Cardiac fibroblast (primary cell): ENCODE results near the gene MAP3K5.

ENCODE experiments used
- DNase-seq, 2 donors: peaks; one replicate each; pipeline versions ENCODE4 v3.0.0 to v3.0.0-alpha.2; 2010; ENCODE audit warnings: low read depth in 2 of 2
- H3K4me3 ChIP-seq, 2 donors: replicated peaks in 1 of 2; 1 replicate in 1 of 2; 2 replicates in 1 of 2; pipeline ENCODE4 v1.5.1; 2011; ENCODE audit warnings: low read depth in 2 of 2, low read length in 2 of 2, mild to moderate bottlenecking in 2 of 2, moderate library complexity in 1 of 2
- TF ChIP-seq, protein P1 (sequence below): IDR thresholded peaks from one replicate; pipeline ENCODE4 v1.5.1; 2011; ENCODE audit warnings: low read depth, mild to moderate bottlenecking, low read length, inconsistent platforms

The MAP3K5 gene

DNA sequence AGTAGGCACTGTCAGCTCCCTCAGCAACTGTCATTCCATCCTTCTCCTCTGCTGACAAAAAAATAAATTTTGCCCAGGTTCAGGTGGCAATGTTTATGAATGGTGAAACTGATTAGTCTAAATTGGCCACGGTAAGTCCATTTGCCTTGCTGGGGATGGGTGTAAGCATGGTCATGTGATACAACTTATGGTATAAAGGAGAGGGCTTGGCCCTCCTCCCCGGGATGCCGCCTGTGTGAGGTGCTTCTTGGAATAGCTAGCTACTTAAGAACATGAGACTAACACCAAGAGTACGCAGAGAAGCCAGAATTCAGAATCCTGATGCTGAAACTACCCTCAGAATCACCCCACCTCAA lies 147.7 kb downstream of the MAP3K5 start:
- DNase-seq = no peak
- TF ChIP-seq, protein P1, sequence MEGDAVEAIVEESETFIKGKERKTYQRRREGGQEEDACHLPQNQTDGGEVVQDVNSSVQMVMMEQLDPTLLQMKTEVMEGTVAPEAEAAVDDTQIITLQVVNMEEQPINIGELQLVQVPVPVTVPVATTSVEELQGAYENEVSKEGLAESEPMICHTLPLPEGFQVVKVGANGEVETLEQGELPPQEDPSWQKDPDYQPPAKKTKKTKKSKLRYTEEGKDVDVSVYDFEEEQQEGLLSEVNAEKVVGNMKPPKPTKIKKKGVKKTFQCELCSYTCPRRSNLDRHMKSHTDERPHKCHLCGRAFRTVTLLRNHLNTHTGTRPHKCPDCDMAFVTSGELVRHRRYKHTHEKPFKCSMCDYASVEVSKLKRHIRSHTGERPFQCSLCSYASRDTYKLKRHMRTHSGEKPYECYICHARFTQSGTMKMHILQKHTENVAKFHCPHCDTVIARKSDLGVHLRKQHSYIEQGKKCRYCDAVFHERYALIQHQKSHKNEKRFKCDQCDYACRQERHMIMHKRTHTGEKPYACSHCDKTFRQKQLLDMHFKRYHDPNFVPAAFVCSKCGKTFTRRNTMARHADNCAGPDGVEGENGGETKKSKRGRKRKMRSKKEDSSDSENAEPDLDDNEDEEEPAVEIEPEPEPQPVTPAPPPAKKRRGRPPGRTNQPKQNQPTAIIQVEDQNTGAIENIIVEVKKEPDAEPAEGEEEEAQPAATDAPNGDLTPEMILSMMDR = no peak
- no peak overlapping the region for H3K4me3 ChIP-seq

DNA sequence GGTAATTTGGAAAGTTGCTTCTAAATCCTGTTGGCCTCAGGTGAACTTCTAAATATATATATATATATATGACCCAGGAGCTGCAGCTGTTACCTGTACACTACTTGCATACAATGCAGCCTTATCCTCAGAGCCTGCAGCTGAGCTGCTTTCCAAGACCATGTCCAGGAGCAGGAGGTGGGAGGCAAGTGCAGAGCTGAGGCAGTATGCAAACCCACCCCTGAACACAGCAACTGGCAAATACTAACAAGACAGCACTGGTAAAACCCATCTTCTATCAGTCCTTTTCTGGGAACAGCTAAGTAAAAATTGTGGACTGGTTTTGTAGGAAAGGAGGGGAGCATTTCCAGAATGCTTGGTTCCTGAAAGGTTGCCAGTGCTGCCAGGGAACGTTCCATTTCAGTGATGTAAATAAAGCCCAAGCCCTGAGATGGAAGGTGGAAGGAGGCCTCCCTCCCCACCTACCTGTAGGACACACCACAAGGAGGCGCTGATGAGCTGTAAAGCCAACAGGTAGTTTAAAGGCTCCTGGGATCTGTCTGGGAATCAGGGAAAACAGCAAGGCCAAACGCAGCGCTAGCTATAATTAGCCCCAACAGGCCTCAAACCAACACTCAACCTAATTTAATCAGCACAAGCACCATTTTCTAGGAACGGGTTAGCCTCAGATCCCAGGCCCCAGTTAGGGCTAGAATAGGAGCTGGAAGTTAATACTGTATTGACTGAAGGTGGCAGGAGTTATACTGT lies 148.3 kb downstream of the MAP3K5 start:
- H3K4me3 ChIP-seq = no peak overlapping the region
- TF ChIP-seq, protein P1 = peak; percentile 93

DNA sequence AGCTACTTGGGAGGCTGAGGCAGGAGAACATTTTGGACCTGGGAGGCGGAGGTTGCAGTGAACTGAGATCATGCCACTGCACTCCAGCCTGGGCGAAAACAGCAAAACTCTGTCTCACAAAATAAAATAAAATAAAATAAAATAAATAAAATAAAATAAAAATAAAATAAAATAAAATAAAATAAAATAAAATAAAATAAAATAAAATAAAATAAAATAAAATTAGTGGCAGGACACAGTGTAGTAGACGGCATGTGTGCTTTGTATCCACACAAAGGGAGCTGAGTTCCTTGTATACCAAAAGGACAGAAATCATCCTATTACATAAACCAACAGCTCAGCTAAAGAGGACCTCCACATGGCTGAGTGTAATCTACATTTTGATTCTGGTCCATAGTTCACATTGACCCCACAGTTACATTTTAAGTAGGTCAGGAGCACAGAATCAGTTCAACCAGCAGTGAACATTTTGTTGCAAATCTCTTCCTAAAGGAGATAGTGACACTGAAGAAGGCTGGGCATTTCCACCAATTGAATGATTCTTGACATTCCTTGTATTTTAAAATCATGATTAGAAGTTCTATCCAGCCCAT lies 150.3 kb downstream of the MAP3K5 start:
- no peak overlapping the region for H3K4me3 ChIP-seq
- no peak for DNase-seq
- TF ChIP-seq, protein P1 = no peak

More for the DNA sequence above, 148.3 kb downstream of the MAP3K5 start:
- DNase-seq = peak; percentile 91 to 93

DNA sequence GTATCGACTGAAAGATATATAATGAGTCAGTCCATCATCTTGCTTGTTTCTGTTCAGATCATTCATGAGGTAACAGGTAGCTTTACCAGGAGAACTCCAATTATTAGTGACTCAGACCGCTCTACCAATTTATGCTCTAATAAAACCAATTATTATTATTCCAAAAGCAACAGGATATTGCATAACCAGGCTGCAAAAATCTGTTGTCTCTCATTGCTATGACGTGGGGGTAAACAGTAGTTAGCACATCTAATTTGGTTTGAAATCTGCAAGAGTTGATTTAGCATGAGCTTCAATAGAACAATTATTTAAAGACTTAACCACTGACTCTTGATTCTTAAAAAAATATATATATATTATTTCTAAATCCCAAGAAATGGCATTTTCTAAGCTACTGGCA lies 151.1 kb downstream of the MAP3K5 start:
- H3K4me3 ChIP-seq = no peak overlapping the region
- peak; percentile 44 to 49 for DNase-seq
- TF ChIP-seq, protein P1 = no peak

DNA sequence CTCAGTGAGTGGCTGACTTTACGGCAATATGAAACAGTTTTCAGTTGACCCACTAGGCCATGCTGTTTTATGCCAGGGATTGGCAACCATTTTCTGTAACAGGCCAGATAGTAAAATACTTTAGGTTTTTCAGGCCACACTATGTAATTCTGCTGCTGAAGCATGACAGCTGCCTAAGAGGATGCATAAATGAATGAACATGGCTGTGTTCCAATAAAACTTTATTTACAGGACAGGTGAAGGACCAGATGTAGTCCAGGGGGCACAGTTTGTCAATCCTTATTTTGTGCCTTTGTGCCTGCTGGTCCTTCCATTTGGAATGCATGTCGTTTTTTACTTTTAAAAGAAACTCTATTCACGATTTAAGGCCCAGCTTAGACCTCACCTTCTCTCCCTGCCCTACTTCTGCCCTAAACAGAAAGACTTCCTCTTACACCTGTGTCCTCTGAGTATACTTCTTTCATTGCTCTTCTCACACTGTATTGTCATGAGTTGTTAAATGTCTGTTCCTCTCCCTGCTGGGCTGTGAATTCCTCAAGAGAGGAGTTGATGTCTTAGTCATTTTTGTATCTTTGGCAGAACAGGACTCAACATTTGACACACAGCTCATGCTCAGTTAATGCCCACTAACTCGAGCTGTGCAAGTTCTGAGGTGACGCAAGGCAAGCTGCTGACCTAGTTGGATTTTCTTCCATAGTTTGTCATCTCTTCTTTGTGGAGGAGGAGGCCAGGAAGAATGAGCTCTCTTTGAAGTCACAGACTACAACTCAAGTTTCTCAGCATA lies 152.0 kb downstream of the MAP3K5 start:
- TF ChIP-seq, protein P1 = no peak
- DNase-seq = peak; percentile 74 to 88
- H3K4me3 ChIP-seq = no peak overlapping the region

DNA sequence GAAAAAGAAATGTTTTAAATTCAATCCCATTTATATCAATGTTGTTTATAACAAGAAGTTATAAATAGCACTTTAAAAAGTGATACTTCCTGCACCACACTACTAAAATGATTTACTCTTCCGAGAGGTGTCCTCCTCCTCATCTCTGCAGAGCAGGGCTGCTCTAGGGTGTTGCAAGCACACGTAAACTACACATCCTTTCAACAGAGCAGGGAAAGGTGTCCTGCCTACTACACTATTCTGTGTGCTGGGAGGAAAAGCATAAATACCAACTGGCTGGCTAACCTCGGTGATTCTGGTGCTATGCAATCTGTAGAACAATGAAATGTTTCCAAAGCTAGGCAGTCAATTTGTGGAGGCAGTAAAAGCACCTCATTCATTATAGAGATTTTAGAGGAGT lies 152.6 kb downstream of the MAP3K5 start:
- no peak overlapping the region for H3K4me3 ChIP-seq
- no peak for DNase-seq

More for the DNA sequence above, 152.6 kb downstream of the MAP3K5 start:
- TF ChIP-seq, protein P1 = no peak
